Stomach (tissue), 9 donors: ENCODE data around the gene LRPPRC. TPM values are rescaled to one million over a fixed set of nuclear protein-coding genes. Genes with fewer than 3 reads are reported as not detected.

Source experiments
- DNase-seq, 2 donors: peaks; one replicate each; pipeline versions ENCODE4 v3.0.0 to v3.0.0-alpha.2; 2013 to 2019
- H3K27ac ChIP-seq, 5 donors: fragments of 200-600 bp in 4 of 5; sonication (generic) in 4 of 5; one replicate each; pipeline ENCODE4 v1.5.1; 2013 to 2019; ENCODE audit warnings: mild to moderate bottlenecking in 1 of 5, moderate library complexity in 1 of 5
- H3K27me3 ChIP-seq, 3 donors: fragments of 200-600 bp; sonication (generic); one replicate each; pipeline ENCODE4 v1.5.1; 2017 to 2019; ENCODE audit warnings: mixed run types in 1 of 3
- H3K36me3 ChIP-seq, 4 donors: fragments of 200-600 bp; sonication (generic); 1 replicate in 3 of 4; 2 replicates in 1 of 4; pipeline ENCODE4 v1.5.1; 2016 to 2019
- H3K4me1 ChIP-seq, 4 donors: fragments of 200-600 bp; sonication (generic); one replicate each; pipeline ENCODE4 v1.5.1; 2016 to 2019
- H3K4me3 ChIP-seq, 4 donors: fragments of 200-600 bp; sonication (generic) in 3 of 4; one replicate each; pipeline ENCODE4 v1.5.1; 2016 to 2019; ENCODE audit warnings: mild to moderate bottlenecking in 1 of 4
- H3K9me3 ChIP-seq, 4 donors: fragments of 200-600 bp; sonication (generic); one replicate each; pipeline ENCODE4 v1.5.1; 2016 to 2019
- EP300 ChIP-seq: sonication (generic); formaldehyde crosslinking; IDR thresholded peaks from one replicate; pipeline ENCODE4 v1.6.1; 2017; ENCODE audit warnings: antibody characterized with exemption
- POLR2A ChIP-seq, 4 donors: fragments of 450-650 bp; IDR thresholded peaks; one replicate each; pipeline ENCODE4 v1.6.1; 2016; ENCODE audit warnings: antibody characterized with exemption in 4 of 4, control low read depth in 2 of 4, mild to moderate bottlenecking in 1 of 4, moderate library complexity in 1 of 4
- POLR2AphosphoS5 ChIP-seq, 3 donors: sonication (generic); formaldehyde crosslinking; IDR thresholded peaks; one replicate each; pipeline ENCODE4 v1.6.1; 2016; ENCODE audit warnings: antibody characterized with exemption in 3 of 3
- WGBS, 5 donors: extraction: QIAGEN DNeasy Blood & Tissue Kit in 3 of 5; methylation state at CpG; one replicate each; pipeline versions ENCODE4 v1.1.5 to v1.1.7; 2013 to 2018; 5-methylcytosine and 5-hydroxymethylcytosine counted together
- intact Hi-C: fragments of 100-400 bp; cut with DNase I; formaldehyde crosslinking; loops from one replicate; pipeline ENCODE4 v1.15.1; 2023; ENCODE audit warnings: low total_unique reads
- polyA plus RNA-seq, 3 donors: library from polyadenylated mRNA; stranded (reverse); fragments of 200-250 nt; gene quantifications; one replicate each; pipeline ENCODE4 v1.2.3, GENCODE V29; 2013
- total RNA-seq, 5 donors: library from RNA; depleted of rRNA; stranded (reverse); fragments of >200 nt; gene quantifications; one replicate each; pipeline versions ENCODE4 v1.1.0 to v1.2.3, GENCODE V29; 2014 to 2016
- TF ChIP-seq, protein P1 (sequence below), 7 experiments: fragments of 450-650 bp in 4 of 7; fragments of 200-600 bp in 3 of 7; sonication (generic) in 3 of 7; IDR thresholded peaks; one replicate each; pipeline ENCODE4 v1.5.1; 2016 to 2019; ENCODE audit warnings: antibody characterized with exemption in 7 of 7, control low read depth in 2 of 7, mild to moderate bottlenecking in 1 of 7
- donor health status: healthy with polysubstance abuse.
- donor health status: Bipolar disorder and iron deficiency.
- donor health status: healthy.

LRPPRC gene
- total and polyA plus RNA-seq, 8 donors: 12.6 to 124 (median 35.5) TPM

DNA sequence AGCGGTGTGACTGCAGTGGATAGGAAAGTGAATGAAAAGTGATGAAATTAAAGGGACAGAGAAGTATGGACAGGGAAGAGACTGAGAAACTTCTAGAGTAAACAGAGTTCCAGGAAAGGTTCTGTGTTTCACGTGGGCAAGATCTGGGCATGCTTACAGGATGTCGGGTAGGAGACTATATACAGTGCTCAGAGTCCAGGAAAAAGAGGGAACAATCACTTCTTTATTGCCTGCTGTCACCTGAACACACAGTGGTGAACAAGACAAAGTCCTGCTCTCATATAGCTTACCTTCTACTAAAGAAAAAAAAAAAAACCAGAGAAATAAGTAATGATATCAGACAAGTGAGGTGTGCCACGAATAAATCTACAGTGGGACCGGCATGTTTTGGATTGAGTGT is 2.4 kb downstream of the LRPPRC start:
- 59 to 78% (median 76%) methylated on average over 5 of the region's 5 CpGs for WGBS, 5 donors
- Histone ChIP-seq H3K4me1 (peaks cover 20 to 47% (median 34%) of the 10 kb centered on the region in 4 donors), H3K27me3 (no peaks in the 10 kb centered on the region), H3K36me3 (peaks cover 0 to 39% (median 29%) of the 10 kb centered on the region in 4 donors), H3K27ac (no peak overlapping the region), H3K9me3 (no peaks in the 10 kb centered on the region), H3K4me3 (no peak overlapping the region)
- no peak for TF ChIP-seq EP300
- TF ChIP-seq POLR2AphosphoS5 (IDR thresholded peaks at IDR 0.05): no peak
- no peak for TF ChIP-seq POLR2A (IDR thresholded peaks at IDR 0.05)
- TF ChIP-seq, protein P1, sequence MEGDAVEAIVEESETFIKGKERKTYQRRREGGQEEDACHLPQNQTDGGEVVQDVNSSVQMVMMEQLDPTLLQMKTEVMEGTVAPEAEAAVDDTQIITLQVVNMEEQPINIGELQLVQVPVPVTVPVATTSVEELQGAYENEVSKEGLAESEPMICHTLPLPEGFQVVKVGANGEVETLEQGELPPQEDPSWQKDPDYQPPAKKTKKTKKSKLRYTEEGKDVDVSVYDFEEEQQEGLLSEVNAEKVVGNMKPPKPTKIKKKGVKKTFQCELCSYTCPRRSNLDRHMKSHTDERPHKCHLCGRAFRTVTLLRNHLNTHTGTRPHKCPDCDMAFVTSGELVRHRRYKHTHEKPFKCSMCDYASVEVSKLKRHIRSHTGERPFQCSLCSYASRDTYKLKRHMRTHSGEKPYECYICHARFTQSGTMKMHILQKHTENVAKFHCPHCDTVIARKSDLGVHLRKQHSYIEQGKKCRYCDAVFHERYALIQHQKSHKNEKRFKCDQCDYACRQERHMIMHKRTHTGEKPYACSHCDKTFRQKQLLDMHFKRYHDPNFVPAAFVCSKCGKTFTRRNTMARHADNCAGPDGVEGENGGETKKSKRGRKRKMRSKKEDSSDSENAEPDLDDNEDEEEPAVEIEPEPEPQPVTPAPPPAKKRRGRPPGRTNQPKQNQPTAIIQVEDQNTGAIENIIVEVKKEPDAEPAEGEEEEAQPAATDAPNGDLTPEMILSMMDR (IDR thresholded peaks at IDR 0.05): no peak
- no peak for DNase-seq
- intact Hi-C loops: no loop called here

DNA sequence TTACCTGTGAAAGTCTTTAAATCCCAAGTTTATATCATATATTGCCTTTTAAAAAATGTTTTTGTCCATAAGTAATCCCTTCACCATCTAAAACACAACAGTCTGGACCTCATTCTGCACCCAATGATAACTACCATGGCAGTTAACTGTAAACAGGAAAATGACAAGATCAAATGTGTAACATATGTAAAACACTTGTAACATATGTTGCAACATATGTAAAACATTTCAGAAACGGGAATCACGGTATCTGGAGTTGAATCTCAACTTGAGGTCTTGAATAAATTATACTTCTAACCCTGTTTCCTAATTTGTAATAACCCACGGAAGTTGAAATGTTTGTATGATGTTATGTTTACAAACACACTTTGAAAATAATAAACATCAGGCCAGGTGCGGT is 6.2 kb downstream of the LRPPRC start:
- no peak for DNase-seq
- intact Hi-C loops: no loop called here
- Histone ChIP-seq H3K27ac (no peak overlapping the region), H3K9me3 (no peaks in the 10 kb centered on the region), H3K36me3 (peaks cover 0 to 48% (median 38%) of the 10 kb centered on the region in 4 donors), H3K4me1 (peaks cover 12 to 35% (median 22%) of the 10 kb centered on the region in 4 donors), H3K4me3 (no peak overlapping the region), H3K27me3 (no peaks in the 10 kb centered on the region)
- 64 to 81% (median 75%) methylated on average over 4 of the region's 4 CpGs for WGBS, 5 donors
- TF ChIP-seq, protein P1 (IDR thresholded peaks at IDR 0.05): no peak
- TF ChIP-seq EP300: no peak
- TF ChIP-seq POLR2A (IDR thresholded peaks at IDR 0.05): no peak
- no peak for TF ChIP-seq POLR2AphosphoS5 (IDR thresholded peaks at IDR 0.05)

DNA sequence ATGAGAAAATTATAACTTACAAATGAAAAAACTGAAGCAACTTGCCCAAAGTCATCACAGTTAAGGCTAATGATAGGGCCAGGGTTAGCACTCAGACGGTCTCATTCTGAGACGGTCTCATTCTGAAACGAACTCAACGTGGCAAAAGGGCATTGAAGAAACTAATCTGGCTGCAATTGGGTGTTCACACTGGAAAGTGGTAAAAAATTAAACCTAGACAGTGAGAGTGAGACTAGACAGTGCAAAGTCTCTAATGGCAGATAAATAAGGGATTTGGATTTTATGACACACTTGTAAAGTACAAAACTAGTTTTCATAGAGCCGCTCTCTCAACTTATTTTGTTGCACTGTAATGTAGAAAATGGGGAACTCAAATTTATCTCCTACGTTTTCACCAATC is 9.2 kb downstream of the LRPPRC start:
- Histone ChIP-seq H3K4me3 (no peak overlapping the region), H3K27me3 (no peaks in the 10 kb centered on the region), H3K4me1 (peaks cover 0 to 14% (median 6%) of the 10 kb centered on the region in 4 donors), H3K9me3 (no peaks in the 10 kb centered on the region), H3K27ac (no peak overlapping the region), H3K36me3 (peaks cover 0 to 41% (median 30%) of the 10 kb centered on the region in 4 donors)
- DNase-seq: no peak
- TF ChIP-seq POLR2AphosphoS5 (IDR thresholded peaks at IDR 0.05): no peak
- TF ChIP-seq, protein P1 (IDR thresholded peaks at IDR 0.05): no peak
- no peak for TF ChIP-seq POLR2A (IDR thresholded peaks at IDR 0.05)
- no peak for TF ChIP-seq EP300
- intact Hi-C loops: no loop called here
- 91 to 96% (median 93%) methylated on average over 6 of the region's 6 CpGs for WGBS, 5 donors

DNA sequence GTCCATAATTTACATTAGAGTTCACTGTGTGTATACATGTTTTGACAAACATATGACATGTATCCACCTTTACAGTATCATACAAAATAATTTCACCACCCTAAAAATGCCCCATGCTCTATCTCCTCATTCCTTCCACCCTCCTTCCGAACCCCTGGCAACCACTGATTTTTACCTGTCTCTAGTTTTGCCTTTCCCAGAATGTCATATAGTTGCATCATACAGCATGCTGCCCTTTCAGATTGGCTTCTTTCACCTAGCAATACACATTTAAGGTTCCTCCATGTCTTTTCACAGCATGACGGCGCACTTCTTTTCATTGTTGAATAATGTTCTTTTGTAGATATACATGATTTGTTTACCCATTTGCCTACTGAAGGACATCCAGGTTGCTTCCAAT is 10.4 kb downstream of the LRPPRC start:
- Histone ChIP-seq H3K36me3 (peaks cover 0 to 50% (median 40%) of the 10 kb centered on the region in 4 donors), H3K9me3 (no peaks in the 10 kb centered on the region), H3K4me3 (no peak overlapping the region), H3K27me3 (no peaks in the 10 kb centered on the region), H3K4me1 (peaks cover 0 to 11% (median 4%) of the 10 kb centered on the region in 4 donors), H3K27ac (no peak overlapping the region)
- TF ChIP-seq EP300: no peak
- no peak for TF ChIP-seq POLR2A (IDR thresholded peaks at IDR 0.05)
- no peak for TF ChIP-seq POLR2AphosphoS5 (IDR thresholded peaks at IDR 0.05)
- TF ChIP-seq, protein P1 (IDR thresholded peaks at IDR 0.05): no peak
- 95 to 100% (median 98%) methylated on average over 3 of the region's 3 CpGs for WGBS, 5 donors
- no peak for DNase-seq
- intact Hi-C loops: no loop called here
